NB4 (cell line): ENCODE data around the gene SLC38A5.

Experiments
- DNase-seq: peaks from one replicate; pipeline ENCODE4 v3.0.0; 2010; ENCODE audit warnings: low read depth
- H3K4me3 ChIP-seq: one replicate; pipeline ENCODE4 v1.5.1; 2011; ENCODE audit warnings: mild to moderate bottlenecking, low read depth, low read length, moderate library complexity
- CTCF ChIP-seq: IDR thresholded peaks from one replicate; pipeline ENCODE4 v1.5.1; 2012; ENCODE audit warnings: low read depth, low read length
- MAX ChIP-seq: IDR thresholded peaks from 2 replicates; pipeline ENCODE4 v1.6.1; 2011; ENCODE audit warnings: low read depth, low read length
- MYC ChIP-seq: IDR thresholded peaks from 2 replicates; pipeline ENCODE4 v1.6.1; 2011; ENCODE audit warnings: low read depth, low read length
- POLR2A ChIP-seq: IDR thresholded peaks from 2 replicates; pipeline ENCODE4 v1.6.1; 2011; ENCODE audit warnings: mild to moderate bottlenecking; ENCODE audit not compliant: insufficient read length; ENCODE audit errors: extremely low read depth

Gene SLC38A5

GRCh38 chrX:48467281-48467761 is 2.7 kb downstream of the SLC38A5 start:
- peak overlapping the region; percentile 92 for H3K4me3 ChIP-seq
- DNase-seq, result no peak
- no peak for TF ChIP-seq POLR2A
- TF ChIP-seq MYC, result no peak
- no peak for TF ChIP-seq CTCF
- no peak for TF ChIP-seq MAX

GRCh38 chrX:48466696-48467095 is 3.4 kb downstream of the SLC38A5 start:
- TF ChIP-seq CTCF, result peak; percentile 27
- no peak for TF ChIP-seq MYC
- DNase-seq, result peak; percentile 34
- H3K4me3 ChIP-seq, result peak overlapping the region; percentile 92

GRCh38 chrX:48465336-48465933 is 4.6 kb downstream of the SLC38A5 start:
- TF ChIP-seq MYC, result no peak
- TF ChIP-seq MAX, result no peak
- TF ChIP-seq POLR2A, result no peak
- TF ChIP-seq CTCF, result no peak
- no peak overlapping the region for H3K4me3 ChIP-seq
- no peak for DNase-seq

GRCh38 chrX:48461830-48462229 is 8.2 kb downstream of the SLC38A5 start:
- no peak for DNase-seq
- no peak for TF ChIP-seq POLR2A
- TF ChIP-seq CTCF, result no peak
- TF ChIP-seq MAX, result no peak
- no peak for TF ChIP-seq MYC

GRCh38 chrX:48460606-48461005 is 9.5 kb downstream of the SLC38A5 start:
- DNase-seq, result no peak
- H3K4me3 ChIP-seq, result no peak overlapping the region
- TF ChIP-seq MYC, result no peak
- no peak for TF ChIP-seq MAX
- TF ChIP-seq CTCF, result no peak
- no peak for TF ChIP-seq POLR2A

More at GRCh38 chrX:48461830-48462229, 8.2 kb downstream of the SLC38A5 start:
- H3K4me3 ChIP-seq, result no peak overlapping the region

GRCh38 chrX:48460031-48460430 is 10.0 kb downstream of the SLC38A5 start:
- no peak overlapping the region for H3K4me3 ChIP-seq
- TF ChIP-seq POLR2A (no peak), MAX (no peak), MYC (no peak), CTCF (no peak)
- DNase-seq, result no peak
